Measurements from ENCODE around the gene KIAA0319L.

The KIAA0319L gene

DNA sequence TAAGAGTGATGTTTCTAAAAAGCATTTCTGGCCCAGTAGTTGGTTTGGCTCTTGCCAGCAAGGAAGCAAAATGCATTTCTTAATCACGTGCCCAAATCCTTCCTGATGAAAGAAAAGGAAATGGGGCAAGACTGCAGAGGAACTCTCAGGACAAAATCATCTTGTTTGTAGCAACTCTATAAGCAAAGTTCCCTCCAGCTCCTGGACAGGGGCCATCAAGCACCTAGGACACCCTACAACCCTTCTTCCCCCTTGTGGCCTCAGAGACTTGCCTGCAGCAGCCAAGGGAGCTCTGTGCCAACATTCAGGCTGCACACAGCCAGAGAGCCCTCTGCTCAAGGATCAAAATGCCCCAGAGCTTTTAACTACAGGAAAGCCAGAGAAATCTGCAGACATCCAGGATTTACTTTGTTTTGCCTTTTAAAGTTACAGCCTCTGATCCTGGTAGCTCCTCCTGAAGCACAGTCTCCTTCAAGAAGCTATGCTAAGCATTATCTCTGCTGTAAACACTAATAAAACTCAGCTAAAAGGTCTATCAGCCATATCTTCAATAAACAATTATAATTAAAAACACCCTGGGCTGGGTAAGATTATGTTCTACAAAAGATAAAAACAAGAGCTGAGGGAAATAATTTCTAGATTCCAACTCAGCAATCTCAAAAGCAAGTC lies 105.0 kb downstream of the KIAA0319L start:
- peak; percentile 4 to 26 for DNase-seq (ENCODE audit: low read depth in 1 of 2, low spot score in 1 of 2)
- in situ Hi-C loops (cut with HindIII; ENCODE audit: low pct_unique_long_range_greater_than_20kb, low sequenced_read_pairs): no loop called here
- no peak for TF ChIP-seq JUND (IDR thresholded peaks at IDR 0.05; ENCODE audit: low read depth)

DNA sequence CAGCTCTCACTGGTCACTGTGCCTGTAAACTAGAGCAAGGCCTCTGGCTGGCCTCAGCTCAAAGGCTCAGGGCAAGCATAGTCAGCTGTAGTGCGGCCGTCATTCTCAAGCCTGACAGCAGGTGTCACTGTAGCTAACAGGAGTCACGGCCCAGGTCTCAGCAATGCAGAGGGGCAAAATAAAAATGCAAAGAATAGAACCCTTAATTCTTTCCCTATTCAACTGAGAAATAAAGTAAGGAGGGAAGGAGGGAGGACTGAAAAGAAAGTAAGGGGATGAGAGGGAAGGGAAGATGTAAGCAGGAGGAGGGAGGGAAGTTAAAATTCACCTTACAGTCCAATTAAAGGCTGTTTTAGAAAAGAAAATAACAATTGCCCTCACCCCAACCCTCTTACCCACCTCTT lies 106.1 kb downstream of the KIAA0319L start:
- in situ Hi-C loops (cut with HindIII; ENCODE audit: low pct_unique_long_range_greater_than_20kb, low sequenced_read_pairs): no loop called here
- peak; percentile 23 to 71 for DNase-seq (ENCODE audit: low read depth in 1 of 2, low spot score in 1 of 2)
- TF ChIP-seq JUND (IDR thresholded peaks at IDR 0.05; ENCODE audit: low read depth): no peak

DNA sequence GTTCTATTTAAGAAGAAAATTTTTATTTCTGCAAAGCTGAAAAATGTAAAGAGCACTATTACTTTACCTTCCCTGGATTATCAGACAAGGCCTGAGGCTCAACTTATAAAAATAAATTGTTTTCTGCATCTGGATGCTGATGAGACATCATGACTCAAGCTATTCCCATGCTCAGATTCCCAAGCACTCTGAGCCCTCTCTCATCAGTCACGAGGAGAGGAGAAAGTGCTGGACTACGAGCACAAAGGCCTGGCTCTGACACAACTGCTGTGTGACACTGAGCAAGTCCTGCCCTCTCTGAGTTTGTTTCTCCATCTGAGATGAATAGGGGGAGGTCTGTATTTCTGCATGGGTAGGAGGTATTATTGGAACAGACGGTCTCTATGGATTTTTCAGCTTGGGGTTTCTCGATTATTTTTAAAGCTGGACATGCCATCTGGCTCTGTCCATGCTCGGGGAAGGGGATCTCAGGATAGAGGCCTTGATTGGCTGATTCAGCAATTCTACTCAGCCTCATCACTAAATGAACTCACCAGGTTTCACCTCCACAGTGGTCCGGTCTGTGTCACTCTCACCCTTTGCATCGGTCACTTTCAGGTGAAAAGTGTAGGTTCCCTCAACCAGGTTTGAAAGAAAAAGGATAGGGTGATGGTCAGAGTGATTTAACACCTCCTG lies 107.7 kb downstream of the KIAA0319L start:
- TF ChIP-seq JUND (IDR thresholded peaks at IDR 0.05; ENCODE audit: low read depth): no peak
- in situ Hi-C loops (cut with HindIII; ENCODE audit: low pct_unique_long_range_greater_than_20kb, low sequenced_read_pairs): no loop called here
- no peak for DNase-seq (ENCODE audit: low read depth in 1 of 2, low spot score in 1 of 2)

DNA sequence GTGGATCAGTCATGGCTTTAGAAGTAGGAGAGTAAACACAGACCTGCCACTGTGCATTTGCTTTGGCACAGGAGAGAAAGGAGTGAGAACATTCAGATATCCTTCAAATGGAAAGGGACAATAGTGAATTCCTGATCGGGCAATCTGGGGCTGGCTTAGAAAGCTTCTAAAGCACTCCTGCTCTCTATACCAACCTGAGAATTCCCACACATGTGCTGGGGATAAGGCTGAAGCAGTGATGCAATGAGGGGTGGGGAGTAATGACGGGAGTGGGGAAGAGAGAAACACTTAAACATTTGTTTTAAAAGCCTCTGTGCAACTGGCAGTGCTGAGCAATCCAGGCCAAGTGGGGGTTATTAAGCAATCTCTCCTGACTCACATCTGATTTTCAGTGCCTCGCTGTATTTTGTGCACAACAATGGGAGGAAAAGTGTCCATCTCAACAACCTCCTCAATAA lies 108.8 kb downstream of the KIAA0319L start:
- DNase-seq (ENCODE audit: low read depth in 1 of 2, low spot score in 1 of 2): no peak
- in situ Hi-C loops (cut with HindIII; ENCODE audit: low pct_unique_long_range_greater_than_20kb, low sequenced_read_pairs): no loop called here
- no peak for TF ChIP-seq JUND (IDR thresholded peaks at IDR 0.05; ENCODE audit: low read depth)

DNA sequence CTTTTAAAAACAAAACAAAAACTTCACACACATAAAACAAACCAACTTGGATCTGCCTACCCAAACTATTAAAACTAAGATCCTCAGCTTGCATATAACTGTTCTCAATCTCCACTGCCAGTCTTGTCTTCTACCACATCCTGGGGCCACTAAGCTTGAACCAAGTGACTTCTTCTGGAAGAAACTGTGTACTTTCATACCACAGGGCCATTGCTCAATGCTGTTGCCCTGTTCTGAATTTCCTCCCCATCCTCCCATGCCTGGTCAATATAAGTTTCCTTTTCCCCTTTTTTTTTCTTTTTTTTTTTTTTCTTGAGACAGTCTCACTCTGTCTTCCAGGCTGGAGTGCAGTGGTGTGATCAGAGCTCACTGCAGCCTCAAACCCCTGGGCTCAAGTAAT lies 109.9 kb downstream of the KIAA0319L start:
- in situ Hi-C loops (cut with HindIII; ENCODE audit: low pct_unique_long_range_greater_than_20kb, low sequenced_read_pairs): no loop called here
- DNase-seq (ENCODE audit: low read depth in 1 of 2, low spot score in 1 of 2): no peak
- no peak for TF ChIP-seq JUND (IDR thresholded peaks at IDR 0.05; ENCODE audit: low read depth)

DNA sequence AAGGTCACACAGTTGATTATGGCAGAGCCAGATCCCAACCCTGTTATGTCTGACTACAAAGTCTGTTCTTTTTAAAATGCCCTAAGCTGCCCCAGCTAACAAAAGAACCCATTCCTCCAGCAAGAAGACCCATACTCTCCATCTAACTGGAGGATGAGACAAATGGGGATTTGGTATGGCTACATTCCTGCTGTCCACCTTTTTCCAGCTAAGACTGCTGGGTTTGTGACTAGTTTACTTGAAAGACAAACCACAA lies 112.8 kb downstream of the KIAA0319L start:
- DNase-seq (ENCODE audit: low read depth in 1 of 2, low spot score in 1 of 2): no peak
- no peak for TF ChIP-seq JUND (IDR thresholded peaks at IDR 0.05; ENCODE audit: low read depth)
- in situ Hi-C loops (cut with HindIII; ENCODE audit: low pct_unique_long_range_greater_than_20kb, low sequenced_read_pairs): no loop called here

DNA sequence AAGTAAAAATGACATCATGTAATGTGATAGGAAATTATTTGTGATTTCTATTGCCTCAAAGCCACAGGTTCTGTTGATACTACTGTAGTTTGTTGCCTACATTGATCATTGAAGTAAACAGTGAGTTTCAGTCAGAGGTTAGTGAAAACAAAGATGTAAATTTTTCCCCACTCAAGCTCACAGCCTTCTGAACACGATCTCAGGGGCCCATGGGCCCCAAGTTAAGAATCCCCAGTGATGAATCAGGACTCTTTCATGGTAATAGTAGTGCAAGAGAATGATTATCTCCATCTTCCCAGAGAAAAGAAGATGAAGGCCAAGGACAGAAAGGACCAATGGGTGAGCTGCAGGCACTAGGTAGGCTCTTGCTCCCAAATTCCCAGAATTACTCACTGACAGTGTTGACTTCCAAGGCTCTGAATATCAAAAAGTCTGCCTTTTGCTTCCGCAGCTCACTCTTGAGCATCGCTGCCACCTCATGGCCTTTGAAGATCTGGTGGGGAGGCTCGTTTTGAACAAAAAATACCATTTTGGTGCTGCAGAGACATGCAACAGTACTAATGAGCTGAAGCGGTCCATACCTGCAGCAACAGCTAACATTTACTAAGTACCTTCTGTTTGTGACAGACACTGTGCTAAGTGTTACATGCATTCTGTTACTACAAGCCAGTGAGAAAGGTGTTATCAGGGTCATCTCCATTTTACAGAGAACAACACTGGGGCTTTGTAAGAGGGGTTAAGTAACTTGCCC lies 113.3 kb downstream of the KIAA0319L start:
- in situ Hi-C loops (cut with HindIII; ENCODE audit: low pct_unique_long_range_greater_than_20kb, low sequenced_read_pairs): no loop called here
- DNase-seq (ENCODE audit: low read depth in 1 of 2, low spot score in 1 of 2): no peak
- TF ChIP-seq JUND (IDR thresholded peaks at IDR 0.05; ENCODE audit: low read depth): no peak

DNA sequence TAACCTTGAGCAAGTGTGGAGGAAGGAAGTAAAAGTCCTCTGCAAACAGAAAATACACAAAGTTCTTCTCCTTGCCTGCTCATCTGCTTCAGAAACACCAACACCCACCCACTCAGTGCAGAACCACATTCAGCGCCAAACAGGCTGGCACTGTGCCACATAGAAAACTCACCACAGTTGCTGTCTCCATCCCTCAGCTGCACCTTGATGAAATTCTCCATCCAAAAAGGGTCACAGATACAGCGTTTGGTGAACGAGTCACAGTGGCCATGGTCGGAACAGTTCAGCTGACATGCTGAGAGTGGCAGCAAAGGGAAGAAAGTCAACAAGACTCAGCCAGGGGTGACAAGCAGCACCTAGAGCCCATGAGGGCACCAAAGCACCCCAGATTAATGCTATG lies 114.5 kb downstream of the KIAA0319L start:
- DNase-seq (ENCODE audit: low read depth in 1 of 2, low spot score in 1 of 2): no peak
- TF ChIP-seq JUND (IDR thresholded peaks at IDR 0.05; ENCODE audit: low read depth): no peak
- in situ Hi-C loops (cut with HindIII; ENCODE audit: low pct_unique_long_range_greater_than_20kb, low sequenced_read_pairs): no loop called here

DNA sequence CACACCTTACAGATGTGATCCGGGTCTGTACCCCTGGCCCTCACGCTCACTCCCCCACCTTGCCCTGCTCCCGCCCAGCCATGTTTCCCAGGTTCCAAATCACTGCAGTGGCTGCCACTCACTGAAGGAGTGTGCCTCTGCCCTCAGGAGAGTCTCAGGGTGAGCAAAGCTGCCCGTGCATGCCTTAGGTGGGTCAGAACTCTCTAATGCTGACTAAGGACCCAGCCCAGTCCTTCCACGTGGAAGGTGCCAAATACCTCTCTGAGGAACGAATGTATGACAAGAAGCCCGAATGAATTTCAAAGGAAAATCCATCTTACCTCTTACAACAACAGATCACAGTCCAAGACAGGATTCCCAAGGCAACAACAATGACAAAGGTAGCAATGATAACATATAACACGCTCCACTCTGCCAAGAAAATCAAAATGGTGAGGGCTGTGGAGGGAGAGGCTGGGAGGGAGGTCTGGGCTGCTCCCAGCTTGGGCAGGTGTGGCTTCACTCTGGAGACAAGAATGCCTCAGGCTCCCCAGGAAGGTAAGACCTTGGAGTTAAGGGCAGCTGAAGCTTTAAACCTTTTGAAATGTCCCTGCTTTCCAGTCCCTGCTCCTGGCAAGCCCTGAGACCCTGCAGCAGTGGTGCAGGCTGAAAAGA lies 115.2 kb downstream of the KIAA0319L start:
- in situ Hi-C loops (cut with HindIII; ENCODE audit: low pct_unique_long_range_greater_than_20kb, low sequenced_read_pairs): no loop called here
- no peak for DNase-seq (ENCODE audit: low read depth in 1 of 2, low spot score in 1 of 2)
- no peak for TF ChIP-seq JUND (IDR thresholded peaks at IDR 0.05; ENCODE audit: low read depth)

DNA sequence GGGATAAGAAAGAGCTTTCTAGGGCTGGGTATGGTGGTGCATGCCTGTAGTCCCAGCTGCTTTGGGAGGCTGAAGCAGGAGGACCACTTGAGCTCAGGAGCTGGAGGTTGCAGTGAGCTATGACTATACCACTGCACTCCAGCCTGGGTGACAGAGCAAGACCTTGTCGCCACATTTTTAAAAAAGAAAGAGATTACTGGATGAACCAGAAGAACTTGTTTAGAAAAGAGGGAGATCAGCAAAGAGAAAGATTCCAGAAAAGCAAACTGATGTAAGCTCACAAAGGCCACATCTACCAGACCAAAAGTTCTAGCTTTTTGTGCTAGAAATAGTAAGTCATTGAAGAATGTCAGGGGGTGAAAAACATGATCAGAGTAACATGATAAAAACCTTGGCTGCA lies 117.6 kb downstream of the KIAA0319L start:
- no peak for TF ChIP-seq JUND (IDR thresholded peaks at IDR 0.05; ENCODE audit: low read depth)
- DNase-seq (ENCODE audit: low read depth in 1 of 2, low spot score in 1 of 2): no peak
- in situ Hi-C loops (cut with HindIII; ENCODE audit: low pct_unique_long_range_greater_than_20kb, low sequenced_read_pairs): no loop called here

DNA sequence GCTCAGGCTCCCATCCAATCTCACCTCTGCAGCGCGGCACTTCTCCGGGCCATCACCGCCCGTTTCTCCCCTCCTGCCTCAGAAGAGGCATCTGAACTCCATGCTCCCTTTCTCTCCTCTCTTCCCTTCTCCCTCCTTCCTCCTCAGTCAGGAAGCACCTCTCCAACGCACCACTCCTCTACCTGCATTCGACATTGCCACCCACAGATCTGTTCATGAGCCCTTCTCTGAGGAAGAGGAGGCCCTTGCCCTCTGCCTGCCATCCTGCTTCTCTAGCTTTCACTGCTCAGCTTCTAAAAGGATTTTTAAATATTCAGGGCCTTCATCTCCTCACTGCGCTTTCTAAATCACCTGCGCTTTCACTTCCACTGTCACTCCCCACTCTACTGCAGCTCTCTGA lies 120.0 kb downstream of the KIAA0319L start:
- in situ Hi-C loops (cut with HindIII; ENCODE audit: low pct_unique_long_range_greater_than_20kb, low sequenced_read_pairs): no loop called here
- DNase-seq (ENCODE audit: low read depth in 1 of 2, low spot score in 1 of 2): no peak
- no peak for TF ChIP-seq JUND (IDR thresholded peaks at IDR 0.05; ENCODE audit: low read depth)

DNA sequence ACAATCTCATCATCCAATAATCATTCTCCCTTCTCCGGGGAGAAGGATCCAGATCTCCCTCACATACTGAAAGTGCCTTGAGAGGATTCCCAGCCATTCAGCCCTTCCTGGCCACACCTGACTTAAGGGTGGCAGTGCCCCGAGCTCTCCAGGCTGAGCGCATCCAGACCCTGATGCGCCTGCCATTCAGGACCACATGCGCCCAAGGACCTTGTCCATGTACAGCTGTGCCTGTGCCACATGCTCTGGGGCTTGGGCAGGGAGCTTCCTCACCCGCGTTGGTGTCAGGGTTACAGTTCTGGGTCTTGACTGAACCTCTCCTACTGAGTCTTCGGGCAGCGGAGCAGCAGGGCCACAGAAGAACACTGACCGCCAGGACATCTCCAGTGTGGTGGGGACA lies 121.1 kb downstream of the KIAA0319L start:
- in situ Hi-C loops (cut with HindIII; ENCODE audit: low pct_unique_long_range_greater_than_20kb, low sequenced_read_pairs): no loop called here
- no peak for DNase-seq (ENCODE audit: low read depth in 1 of 2, low spot score in 1 of 2)
- no peak for TF ChIP-seq JUND (IDR thresholded peaks at IDR 0.05; ENCODE audit: low read depth)

DNA sequence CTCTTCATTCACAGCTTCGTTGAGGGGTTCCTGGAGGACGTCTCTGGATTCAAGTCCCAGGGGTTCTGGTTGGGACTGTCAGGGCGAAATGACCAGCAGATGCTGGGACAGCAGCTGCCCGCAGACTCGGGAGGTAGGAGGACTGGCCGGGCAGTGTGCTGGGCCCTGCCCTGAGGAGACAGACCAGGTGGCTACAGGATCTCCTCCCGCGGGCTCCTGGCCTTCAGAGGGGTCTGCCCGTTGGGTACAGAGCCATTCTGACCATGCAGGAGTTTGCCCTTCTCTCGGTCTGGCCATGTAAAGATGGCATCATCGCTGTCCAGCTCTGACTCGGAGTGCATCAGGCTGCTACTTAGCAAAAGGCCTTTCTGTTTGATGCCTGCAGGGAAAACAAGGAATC lies 122.5 kb downstream of the KIAA0319L start:
- in situ Hi-C loops (cut with HindIII; ENCODE audit: low pct_unique_long_range_greater_than_20kb, low sequenced_read_pairs): no loop called here
- DNase-seq (ENCODE audit: low read depth in 1 of 2, low spot score in 1 of 2): no peak
- TF ChIP-seq JUND (IDR thresholded peaks at IDR 0.05; ENCODE audit: low read depth): no peak

Data from T47D (cell line).